Tongue (tissue), 2 donors: ENCODE measurements around the gene C19orf47. TPM values are rescaled to one million over a fixed set of nuclear protein-coding genes. Genes with fewer than 3 reads are reported as not detected.

Experiments
- DNase-seq: peaks from one replicate; pipeline ENCODE4 v3.0.0-alpha.2; 2015
- total RNA-seq: library from RNA; depleted of rRNA; stranded (reverse); fragments of >200 nt; gene quantifications from one replicate; pipeline ENCODE4 v1.2.3, GENCODE V29; 2014

The C19orf47 gene
- total RNA-seq, 1 donor from 2014 or later: 25.6 TPM

- DNase-seq: no peak
Measured at GRCh38 chr19:40315812-40316470, 32.3 kb downstream of the C19orf47 start.

DNA sequence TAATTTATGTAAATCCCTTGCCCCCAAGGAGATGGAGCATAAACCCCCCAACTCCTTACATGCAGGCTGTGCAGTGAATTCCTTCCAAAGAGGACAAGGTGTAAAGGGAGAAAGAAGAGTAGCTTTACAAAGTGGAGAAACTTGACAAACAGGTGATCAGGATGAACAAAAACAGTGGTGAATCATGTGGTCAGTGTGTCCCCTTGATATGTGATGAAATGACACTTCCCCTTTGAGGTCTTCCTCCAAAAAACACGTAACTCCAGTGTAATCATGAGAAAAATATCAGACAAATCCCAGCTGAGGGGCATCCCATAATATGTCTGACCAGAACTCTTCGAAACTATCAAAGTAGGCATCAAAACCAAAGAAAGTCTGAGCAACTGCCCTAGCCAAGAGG lies 33.5 kb downstream of the C19orf47 start:
- no peak for DNase-seq

DNA sequence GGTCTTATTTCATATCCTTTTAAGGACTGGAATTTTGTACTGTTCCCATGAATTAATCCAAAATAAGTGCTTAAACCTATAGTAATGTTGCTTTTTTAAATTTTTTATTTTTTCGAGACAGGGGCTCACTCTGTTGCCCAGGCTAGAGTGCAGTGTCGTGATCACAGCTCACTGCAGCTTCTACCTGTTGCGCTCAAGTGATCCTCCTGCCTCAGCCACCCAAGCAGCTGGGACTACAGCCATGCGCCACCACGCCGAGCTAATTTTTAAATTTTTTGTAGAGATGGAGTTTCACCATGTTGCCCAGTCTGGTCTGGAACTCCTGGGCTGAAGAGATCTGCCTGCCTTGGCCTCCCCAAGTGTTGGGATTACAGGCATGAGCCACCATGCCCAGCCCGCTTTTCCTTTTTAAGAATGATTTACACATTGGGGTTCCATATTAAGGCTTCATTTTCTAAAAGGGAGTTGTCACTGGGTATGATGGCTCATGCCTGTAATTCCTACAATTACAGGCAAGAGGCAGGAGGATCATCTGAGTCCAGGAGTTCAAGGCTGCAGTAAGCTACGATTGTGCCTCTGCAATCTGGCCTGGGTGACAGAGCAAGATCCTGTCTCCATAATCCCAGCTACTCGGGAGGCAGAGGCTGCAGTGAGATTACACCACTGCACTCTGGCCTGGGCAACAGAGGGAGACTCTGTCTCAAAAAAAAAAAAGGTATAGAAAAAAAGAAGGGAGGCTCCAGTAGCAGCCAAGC lies 34.8 kb downstream of the C19orf47 start:
- DNase-seq: no peak

GRCh38 chr19:40312533-40312932 lies 35.7 kb downstream of the C19orf47 start:
- DNase-seq: no peak

- no peak for DNase-seq
Measured at GRCh38 chr19:40309666-40310065, 38.5 kb downstream of the C19orf47 start.

DNA sequence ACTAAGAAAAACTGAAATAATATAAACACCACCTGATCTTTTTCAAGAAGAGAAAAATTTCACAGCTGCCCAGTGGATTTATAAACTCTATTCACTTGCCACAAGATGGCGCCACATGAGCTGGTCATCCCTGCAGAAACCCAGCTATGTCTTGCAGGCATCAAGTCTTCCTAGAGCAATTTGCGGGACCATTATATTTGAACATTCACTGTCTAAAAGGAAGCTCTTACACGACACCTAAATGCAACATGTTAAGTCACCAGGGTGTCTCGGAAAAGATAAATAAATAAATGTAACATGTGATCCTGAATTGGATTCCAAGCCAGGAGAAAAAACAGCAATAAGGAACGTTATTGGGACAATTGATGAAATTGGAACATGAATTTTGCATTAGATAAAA lies 42.8 kb downstream of the C19orf47 start:
- DNase-seq: peak; percentile 96

DNA sequence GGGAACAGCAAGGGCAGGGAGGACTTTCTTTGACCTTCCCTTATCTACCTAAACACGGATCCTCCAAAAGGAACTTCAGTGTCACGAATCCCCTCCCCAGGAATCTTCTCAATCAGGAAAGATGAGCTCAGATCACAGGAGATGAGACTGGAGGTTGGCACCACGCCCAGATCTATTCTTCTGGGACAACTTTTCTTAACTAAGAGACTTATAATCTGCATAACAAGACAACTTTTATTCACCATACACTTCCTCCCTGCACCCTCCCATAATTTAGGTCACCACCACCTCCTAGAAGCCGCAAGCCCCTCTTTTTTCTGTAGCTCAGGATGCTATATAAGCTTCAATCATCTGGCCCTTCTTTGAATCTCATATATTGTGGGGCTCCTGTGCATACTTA lies 43.9 kb downstream of the C19orf47 start:
- no peak for DNase-seq

DNA sequence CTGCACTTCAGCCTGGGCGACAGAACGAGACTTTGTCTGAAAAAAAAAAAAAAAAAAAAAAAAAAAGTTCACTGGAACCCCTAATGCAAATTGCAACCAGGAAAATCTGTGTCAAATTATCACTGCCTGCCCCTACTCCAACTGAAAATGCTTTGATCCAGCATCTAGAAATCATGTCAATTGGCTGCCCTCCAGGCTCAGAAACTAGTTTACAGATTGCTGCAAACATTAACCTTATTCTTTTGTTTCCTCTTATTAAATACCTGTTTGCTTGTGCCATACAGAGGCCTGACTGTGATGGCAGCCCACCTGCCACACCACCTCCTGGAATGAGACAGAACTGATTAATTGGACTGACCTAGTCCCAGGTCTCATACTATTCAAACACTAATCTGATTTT lies 44.4 kb downstream of the C19orf47 start:
- no peak for DNase-seq

- DNase-seq: no peak
Measured at GRCh38 chr19:40302224-40303011, 45.8 kb downstream of the C19orf47 start.

GRCh38 chr19:40300668-40301067 lies 47.5 kb downstream of the C19orf47 start:
- DNase-seq: no peak

GRCh38 chr19:40298026-40298425 lies 50.2 kb downstream of the C19orf47 start:
- no peak for DNase-seq

GRCh38 chr19:40294560-40294959 lies 53.6 kb downstream of the C19orf47 start:
- DNase-seq: no peak

DNA sequence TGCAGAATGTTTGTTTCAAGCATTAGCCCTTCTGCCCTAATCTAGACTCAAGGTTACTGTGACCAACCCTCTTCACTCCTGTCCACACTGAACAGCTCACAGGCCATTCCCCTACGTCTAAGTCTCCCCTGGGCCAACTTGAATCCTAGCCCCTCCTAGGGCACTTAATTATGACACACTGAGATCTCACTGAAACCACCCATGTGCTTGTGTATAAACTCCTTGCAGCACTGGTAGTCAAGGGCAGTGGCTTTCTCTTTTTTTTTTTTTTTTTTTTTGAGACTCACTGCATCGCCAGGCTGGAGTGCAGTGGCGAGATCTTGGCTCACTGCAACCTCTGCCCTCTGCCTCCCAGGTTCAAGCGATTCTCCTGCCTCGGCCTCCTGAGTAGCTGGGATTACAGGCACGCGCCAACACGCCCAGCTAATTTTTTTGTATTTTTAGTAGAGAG lies 61.2 kb downstream of the C19orf47 start:
- no peak for DNase-seq

GRCh38 chr19:40286235-40286970 lies 61.8 kb downstream of the C19orf47 start:
- DNase-seq: peak; percentile 79

- DNase-seq: peak; percentile 100
Measured at GRCh38 chr19:40285353-40286234, 62.6 kb downstream of the C19orf47 start.

DNA sequence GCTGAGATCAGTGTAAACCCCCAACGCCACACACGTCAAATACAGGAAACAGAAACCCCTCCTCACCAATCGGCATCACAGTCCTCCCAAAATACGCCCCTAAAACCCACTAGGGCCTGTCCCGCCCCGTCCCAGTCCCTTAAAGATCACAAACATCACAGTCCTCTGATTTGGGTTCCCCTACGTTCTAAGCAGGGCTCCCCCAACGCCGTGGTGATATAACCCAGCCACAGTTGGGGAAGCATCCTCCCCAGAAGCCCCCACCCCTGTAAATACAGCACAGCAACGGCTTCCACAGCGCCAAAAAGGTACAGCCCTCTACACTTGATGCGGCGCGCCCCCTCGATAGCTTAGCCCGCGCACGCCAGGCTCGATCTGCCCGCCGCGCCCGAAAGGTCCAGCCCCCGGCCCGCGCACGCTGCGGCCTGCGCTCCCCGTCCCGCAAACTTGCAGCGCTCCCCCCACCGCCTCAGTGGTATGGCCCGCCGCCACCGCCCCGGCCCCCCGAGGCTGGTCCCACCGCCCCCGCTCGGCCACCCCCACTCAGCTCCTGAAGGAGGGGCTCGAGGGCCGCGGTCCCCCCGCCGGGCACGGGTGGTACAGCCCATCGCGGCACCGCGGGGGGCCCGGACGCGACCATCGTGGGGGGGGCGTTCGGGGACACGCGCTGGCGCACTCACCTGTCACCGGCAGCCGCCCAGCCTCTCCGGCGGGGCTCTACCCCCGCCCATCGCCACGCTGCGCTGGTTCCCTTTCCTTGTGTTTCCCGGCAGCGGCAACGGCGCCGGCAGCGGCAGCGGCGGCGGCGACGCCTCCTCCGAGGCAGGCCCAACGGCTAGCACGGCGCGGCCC lies 63.5 kb downstream of the C19orf47 start, which contains the start of gene AKT2:
Gene AKT2 (minus strand): TSS at position 845 of the 852 bp plus-strand sequence. CDS start 20,078 bp downstream, outside the sequence.
- DNase-seq: peak; percentile 90

- DNase-seq: no peak
Measured at GRCh38 chr19:40284251-40284500, 64.0 kb downstream of the C19orf47 start.

GRCh38 chr19:40283414-40284250 lies 64.6 kb downstream of the C19orf47 start:
- DNase-seq: peak; percentile 79

DNA sequence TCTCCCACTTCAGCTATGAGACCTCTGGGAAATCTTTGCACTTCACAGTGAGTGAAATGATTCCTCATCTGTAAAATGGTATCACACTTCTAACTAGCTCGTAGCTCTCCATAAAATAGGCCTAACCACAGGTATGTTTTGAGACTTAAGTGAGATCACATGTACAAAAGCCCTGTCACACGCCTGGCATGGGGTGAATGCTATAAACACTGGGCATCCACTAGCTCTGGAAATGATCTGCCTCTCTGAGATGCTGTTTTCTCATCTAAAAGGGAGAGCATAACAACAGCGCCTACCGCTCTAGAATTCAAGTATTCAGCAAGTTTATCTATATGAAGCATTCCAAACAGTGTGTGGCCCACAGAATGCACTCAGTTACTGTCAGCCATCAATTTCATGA lies 65.3 kb downstream of the C19orf47 start:
- DNase-seq: no peak

DNA sequence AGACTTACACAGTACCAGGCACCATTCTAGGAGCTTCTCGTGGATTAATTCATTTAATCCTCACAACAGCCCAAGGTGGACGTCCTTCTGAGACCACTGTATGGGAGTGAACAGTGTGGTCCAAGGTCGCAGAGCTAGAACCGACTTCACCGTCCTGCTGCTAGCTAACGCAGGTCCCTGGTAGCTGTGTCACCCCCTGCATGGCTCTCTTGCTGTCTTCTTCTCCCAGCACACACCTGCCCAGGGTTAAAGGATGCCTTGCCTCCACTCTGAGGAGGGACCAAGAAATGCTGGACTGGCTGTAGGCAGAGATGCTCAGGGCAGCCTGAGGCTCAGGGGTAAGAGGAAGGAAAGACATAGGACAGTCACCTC lies 66.0 kb downstream of the C19orf47 start:
- DNase-seq: no peak
